Fibroblast of villous mesenchyme (primary cell): Measurements from ENCODE around the gene OSBPL10. TPM values are rescaled to one million over a fixed set of nuclear protein-coding genes. Genes with fewer than 3 reads are reported as not detected.
A peak's percentile ranks its signal among the peaks of the same experiment; 100 is the strongest.

Experiments
- DNase-seq: peaks from one replicate; pipeline ENCODE4 v3.0.0-alpha.2; 2010; ENCODE audit warnings: low read depth
- H3K4me3 ChIP-seq: 2 replicates; pipeline ENCODE4 v1.5.1; 2011; ENCODE audit warnings: low read depth, mild to moderate bottlenecking, low read length
- total RNA-seq: library from RNA; depleted of rRNA; stranded (reverse); fragments of >200 nt; gene quantifications from 2 replicates; pipeline ENCODE4 v1.2.3, GENCODE V29; 2012
- TF ChIP-seq, protein P1 (sequence below): IDR thresholded peaks from 2 replicates; pipeline ENCODE4 v1.5.1; 2012; ENCODE audit warnings: low read depth, mild to moderate bottlenecking, low read length; ENCODE audit not compliant: insufficient read depth

Gene OSBPL10
- total RNA-seq, 1 donor, result 7.3 TPM

DNA sequence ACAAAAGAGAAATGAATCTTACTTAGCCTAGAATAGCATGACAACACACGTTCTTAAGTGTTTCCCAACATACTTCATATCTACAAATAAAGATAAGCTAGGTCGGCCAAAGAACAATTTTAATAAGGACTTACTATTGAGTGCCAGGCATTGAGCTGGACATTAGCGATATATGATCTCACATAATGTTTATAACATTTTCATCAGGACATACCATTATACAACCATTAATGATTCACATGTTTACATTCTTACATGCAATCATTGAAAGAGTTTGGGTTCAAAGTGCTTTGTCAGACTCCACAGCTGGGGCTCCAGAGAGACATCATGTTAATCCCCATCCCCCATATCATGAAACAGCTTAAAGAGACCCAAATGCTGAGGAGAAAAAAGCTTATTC lies 259.4 kb downstream of the OSBPL10 start:
- H3K4me3 ChIP-seq, result no peak overlapping the region
- peak; percentile 72 for DNase-seq
- TF ChIP-seq, protein P1, sequence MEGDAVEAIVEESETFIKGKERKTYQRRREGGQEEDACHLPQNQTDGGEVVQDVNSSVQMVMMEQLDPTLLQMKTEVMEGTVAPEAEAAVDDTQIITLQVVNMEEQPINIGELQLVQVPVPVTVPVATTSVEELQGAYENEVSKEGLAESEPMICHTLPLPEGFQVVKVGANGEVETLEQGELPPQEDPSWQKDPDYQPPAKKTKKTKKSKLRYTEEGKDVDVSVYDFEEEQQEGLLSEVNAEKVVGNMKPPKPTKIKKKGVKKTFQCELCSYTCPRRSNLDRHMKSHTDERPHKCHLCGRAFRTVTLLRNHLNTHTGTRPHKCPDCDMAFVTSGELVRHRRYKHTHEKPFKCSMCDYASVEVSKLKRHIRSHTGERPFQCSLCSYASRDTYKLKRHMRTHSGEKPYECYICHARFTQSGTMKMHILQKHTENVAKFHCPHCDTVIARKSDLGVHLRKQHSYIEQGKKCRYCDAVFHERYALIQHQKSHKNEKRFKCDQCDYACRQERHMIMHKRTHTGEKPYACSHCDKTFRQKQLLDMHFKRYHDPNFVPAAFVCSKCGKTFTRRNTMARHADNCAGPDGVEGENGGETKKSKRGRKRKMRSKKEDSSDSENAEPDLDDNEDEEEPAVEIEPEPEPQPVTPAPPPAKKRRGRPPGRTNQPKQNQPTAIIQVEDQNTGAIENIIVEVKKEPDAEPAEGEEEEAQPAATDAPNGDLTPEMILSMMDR, result no peak

DNA sequence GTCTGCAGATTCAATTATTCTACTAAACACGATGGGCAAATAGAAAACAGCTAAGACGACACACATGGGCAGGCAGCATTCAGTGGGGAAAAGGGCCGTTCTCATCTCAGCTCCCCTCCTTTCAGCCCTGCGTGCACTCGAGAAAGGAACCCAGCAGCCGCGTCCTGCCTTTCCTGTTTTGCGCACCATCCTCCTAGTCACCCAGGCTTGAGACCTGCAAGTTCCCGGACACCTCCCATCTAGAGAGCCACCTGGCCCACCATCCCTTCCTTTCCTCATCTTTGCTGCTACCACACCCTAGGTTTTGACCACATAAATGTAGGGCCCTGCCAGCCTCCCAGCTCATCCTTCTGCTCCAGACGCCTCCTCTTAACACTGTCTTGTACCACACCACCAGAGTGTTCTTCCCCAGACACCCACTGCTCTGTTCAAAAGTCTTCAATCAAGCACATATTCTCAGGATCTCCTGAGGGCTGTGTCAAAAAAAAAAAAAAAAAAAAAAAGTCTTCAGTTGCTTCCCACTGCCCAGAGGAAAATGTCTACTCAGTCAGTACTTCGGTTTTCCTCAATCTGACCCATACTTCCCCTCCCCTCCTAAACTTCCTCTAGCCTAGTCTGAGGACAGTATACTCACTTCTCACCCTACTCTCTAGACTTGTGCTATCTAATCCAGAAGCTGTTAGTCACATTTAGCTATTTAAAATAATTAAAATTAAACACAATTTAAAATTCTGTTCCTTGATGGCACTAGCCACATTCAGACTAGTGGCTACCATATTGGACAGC lies 266.4 kb downstream of the OSBPL10 start:
- no peak overlapping the region for H3K4me3 ChIP-seq
- DNase-seq, result no peak
- TF ChIP-seq, protein P1, result no peak

DNA sequence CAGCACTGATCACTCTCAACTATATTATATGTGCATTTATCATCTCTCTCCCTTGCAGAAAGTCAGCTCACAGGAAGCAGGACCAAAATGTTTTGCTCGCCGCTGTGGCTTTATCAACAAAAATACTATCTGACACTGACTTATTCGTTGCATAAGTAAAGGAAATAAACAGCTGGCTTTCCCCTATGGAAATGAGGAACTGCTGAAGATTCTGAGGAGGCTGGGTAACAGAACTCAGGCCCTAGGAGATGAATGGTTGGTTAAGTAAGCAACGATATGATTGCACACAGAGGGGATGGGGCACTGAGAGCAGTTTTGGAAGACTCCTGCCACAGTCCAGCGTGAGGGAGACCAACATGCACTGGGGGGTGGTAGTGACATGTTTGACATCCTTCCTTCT lies 267.2 kb downstream of the OSBPL10 start:
- TF ChIP-seq, protein P1, result no peak
- no peak overlapping the region for H3K4me3 ChIP-seq
- no peak for DNase-seq

DNA sequence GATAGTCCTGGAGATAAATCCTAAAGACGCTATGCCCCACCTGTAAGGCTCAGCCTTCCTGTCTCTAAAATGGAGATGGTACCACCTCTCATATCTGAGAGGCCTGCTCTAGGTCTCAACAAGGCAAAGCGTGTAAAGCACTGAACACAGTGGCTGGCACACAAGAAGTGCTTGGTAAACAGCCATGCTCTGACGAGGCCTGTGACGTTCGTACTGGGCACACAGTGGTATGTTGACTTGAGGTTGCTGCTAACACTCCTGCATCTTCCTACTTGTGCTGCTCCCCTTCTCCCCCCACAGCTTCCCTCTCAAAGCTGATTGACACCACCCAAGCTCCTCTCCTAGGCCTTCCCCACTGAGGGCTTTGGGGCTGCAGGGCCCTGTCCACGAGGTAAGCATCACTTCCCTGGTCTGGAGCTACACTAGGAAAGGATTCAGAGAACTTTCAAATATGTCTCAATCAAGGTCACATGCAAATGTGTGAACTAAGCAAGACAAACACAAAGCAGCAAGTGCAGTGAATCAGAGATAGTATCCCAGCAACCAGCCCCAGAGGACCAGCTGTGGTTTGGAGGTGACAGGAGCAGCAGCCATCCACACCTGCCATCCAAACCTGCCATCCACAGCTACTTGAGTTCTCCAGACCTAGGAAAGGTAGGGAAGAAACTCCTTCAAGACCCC lies 270.8 kb downstream of the OSBPL10 start:
- DNase-seq, result no peak
- TF ChIP-seq, protein P1, result no peak
- H3K4me3 ChIP-seq, result no peak overlapping the region

DNA sequence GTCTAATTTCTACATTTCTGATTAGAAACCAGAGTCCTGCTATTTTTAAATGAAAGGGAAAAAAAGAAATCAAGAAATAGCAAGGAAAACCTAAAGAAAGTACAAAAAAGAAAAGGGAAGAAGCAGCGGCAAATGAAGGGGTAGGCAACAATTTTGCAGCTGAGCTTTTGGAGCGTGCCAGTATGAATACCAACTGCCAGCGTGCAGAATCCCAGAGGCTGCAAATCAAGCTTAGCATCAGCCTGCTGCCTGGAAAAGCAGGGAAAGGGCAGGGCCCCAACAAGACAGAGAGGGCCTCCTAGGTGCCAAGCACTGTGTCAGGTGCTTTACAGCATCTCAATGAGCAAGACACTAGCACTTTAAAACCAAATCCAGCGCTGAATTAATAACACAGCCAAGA lies 271.5 kb downstream of the OSBPL10 start:
- no peak for DNase-seq
- TF ChIP-seq, protein P1, result no peak

DNA sequence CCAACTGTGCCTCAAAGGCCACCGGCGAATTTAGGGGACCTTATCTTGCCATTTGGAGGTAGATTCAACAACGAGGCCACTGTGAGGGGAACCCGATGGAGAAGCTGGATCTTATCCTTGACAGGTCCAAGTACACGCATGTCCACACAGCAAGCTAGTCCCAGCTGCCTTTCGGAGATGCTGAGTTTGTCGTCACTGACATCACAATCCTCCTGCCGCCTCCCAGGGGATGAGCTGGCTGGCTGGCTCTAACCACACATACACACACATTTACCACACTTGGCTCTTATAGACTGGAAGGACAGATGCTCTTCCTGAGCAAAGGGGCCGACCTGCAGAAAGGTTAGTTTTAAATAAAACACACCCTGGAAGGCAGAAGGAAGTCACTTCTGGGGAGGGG lies 272.1 kb downstream of the OSBPL10 start:
- TF ChIP-seq, protein P1, result no peak
- H3K4me3 ChIP-seq, result no peak overlapping the region
- DNase-seq, result no peak

More for the DNA sequence above, 271.5 kb downstream of the OSBPL10 start:
- no peak overlapping the region for H3K4me3 ChIP-seq

DNA sequence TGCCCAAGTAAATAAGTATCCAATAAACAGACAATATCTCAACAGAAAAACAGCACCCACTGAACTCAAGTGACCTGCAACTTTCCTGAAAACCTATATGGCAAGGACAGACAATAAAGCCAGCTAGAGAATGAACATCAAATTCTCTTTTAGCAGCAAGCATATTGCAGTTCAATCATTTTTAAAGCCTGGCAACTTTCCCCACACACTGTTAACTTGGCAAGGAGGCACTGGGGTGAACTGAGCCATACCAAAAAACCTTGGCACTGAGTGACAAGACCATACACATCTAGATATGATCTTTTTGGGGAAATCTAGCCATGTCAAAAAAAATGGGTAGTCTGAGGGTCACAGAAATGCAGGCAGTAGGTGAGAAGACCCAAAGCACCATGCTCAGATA lies 273.8 kb downstream of the OSBPL10 start:
- DNase-seq, result no peak
- TF ChIP-seq, protein P1, result no peak
- no peak overlapping the region for H3K4me3 ChIP-seq
